ENCODE measurements around the gene IDUA. TPM values are rescaled to one million over a fixed set of nuclear protein-coding genes. Genes with fewer than 3 reads are reported as not detected.

IDUA gene
- total RNA-seq, 6 experiments from 2014 or later: 20.9 to 40.3 (median 23.3) TPM

DNA sequence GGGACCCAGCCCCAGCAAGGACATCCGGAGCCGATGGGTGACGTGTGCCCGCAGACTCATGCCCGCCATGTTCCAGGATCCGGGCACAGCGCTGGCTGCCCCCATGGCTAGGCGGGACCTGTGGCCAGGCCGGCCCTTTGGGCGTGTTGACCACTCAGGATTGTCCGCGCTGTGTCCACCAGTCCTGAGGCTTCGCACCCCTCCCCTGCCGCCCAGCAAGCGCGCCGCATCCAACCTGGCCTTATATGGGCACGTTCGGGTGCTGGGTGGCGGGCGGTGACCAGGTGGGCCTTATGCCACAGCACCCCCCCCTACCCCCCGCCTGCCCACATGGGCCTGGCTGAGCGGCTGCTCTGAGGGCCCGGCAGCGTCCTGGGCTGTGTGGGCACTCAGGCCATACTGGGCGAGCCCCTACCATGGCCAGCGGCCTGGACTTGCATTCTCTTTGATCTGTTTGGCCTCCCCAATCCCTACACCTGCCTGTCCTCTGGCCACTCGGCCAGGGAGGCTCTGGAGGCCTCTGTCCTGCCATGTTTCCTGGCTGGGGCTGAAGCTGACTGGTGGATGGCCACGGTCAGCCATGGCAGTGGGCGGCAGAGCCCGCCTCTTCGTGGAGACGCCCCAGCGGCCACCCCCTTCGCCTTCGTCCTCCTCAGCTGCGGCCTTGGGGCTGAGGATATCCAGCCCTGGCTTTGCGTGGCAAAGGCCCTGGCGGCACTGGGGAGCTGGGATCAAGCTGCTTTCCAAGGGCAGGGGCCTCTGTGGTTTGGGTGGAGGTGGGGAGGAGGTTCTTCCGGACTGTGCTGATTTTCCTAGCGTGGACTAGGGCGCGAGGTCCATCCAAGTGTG, 26.6 kb downstream of the IDUA start:
- TF ChIP-seq, protein P1, sequence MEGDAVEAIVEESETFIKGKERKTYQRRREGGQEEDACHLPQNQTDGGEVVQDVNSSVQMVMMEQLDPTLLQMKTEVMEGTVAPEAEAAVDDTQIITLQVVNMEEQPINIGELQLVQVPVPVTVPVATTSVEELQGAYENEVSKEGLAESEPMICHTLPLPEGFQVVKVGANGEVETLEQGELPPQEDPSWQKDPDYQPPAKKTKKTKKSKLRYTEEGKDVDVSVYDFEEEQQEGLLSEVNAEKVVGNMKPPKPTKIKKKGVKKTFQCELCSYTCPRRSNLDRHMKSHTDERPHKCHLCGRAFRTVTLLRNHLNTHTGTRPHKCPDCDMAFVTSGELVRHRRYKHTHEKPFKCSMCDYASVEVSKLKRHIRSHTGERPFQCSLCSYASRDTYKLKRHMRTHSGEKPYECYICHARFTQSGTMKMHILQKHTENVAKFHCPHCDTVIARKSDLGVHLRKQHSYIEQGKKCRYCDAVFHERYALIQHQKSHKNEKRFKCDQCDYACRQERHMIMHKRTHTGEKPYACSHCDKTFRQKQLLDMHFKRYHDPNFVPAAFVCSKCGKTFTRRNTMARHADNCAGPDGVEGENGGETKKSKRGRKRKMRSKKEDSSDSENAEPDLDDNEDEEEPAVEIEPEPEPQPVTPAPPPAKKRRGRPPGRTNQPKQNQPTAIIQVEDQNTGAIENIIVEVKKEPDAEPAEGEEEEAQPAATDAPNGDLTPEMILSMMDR (IDR thresholded peaks at IDR 0.05): no peak
- no peaks in the 10 kb centered on the region; the same call in none of the 2 replicates for H3K27me3 Mint-ChIP-seq (ENCODE audit: insufficient read depth)
- DNase-seq: no peak
- no peak overlapping the region for H3K4me3 Mint-ChIP-seq
- no peak overlapping the region for H3K27ac Mint-ChIP-seq
- no peaks in the 10 kb centered on the region for H3K9me3 Mint-ChIP-seq
- peaks cover 5% of the 10 kb centered on the region; the same call in 1 of the 2 replicates for H3K4me1 Mint-ChIP-seq (ENCODE audit: low read depth)
- H3K36me3 Mint-ChIP-seq (ENCODE audit: low read depth): no peaks in the 10 kb centered on the region

DNA sequence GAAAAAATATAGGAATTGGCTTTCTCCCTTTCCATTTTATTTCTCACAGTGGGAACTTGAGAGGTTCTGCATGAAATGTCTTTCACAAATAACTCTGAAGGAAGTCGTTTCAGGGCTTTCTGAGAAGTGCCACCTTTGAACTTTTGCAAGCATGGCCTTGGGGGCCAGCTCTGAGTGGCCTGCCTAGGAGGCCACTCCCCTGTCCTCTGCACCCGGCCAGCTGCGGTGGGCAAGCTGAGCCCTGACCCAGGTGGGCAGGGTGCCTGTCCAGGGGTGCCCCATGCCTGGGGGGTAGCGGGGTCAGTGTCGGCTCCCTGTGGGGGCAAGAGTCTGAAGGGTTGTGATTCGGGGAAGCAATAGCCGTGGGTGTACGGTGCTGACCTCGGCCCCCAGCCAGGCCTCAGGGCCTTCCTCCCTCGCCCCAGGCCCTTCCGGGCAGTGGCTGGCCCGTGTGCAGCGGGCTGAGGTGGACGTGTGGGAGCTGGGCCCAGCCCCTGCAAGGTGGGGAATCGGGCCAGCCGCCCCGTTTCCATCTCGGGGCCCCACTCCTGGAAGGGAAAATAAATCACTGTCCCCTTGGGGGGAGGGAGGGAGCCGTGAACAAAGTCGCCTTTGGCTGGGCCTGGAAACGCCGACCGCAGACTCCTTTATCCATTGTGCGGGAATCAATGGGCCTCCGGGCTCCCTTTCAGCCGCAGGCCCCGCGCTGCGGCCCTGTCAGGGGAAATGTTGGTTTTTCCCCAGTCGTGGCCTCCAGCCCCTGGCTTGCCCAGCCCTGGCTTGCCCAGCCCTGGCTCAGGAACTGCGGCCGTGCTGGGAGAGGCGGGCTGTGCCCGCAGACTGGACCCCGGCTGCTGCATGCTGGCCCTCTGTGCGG, 27.7 kb downstream of the IDUA start:
- Mint-ChIP-seq H3K27ac (no peak overlapping the region), H3K4me3 (no peak overlapping the region), H3K27me3 (ENCODE audit: insufficient read depth) (no peaks in the 10 kb centered on the region; the same call in 1 of the 2 replicates), H3K4me1 (ENCODE audit: low read depth) (no peaks in the 10 kb centered on the region), H3K9me3 (no peaks in the 10 kb centered on the region), H3K36me3 (ENCODE audit: low read depth) (no peaks in the 10 kb centered on the region)
- TF ChIP-seq, protein P1 (IDR thresholded peaks at IDR 0.05): no peak
- no peak for DNase-seq

DNA sequence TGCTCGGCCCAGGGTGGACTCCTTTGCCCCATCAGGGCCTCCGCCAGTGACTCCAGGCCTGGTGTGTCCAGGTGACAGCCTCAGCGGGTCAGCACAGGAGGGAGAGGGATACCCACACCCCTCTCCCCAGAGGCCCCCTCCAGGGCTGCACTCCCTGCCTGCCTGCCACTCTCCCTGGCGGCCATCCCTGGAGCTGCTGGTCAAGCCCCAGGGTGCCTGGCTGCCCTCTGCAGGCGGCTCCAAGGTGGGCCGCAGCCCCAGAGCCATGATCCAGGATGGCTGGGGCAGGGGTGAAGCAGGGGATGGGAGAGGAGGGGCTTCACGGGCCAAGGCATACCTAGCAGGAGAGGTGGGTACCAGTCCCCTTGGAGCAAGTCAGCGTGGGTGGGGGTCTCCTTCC, 28.3 kb downstream of the IDUA start:
- H3K4me1 Mint-ChIP-seq (ENCODE audit: low read depth): no peaks in the 10 kb centered on the region
- no peak for DNase-seq
- H3K9me3 Mint-ChIP-seq: no peaks in the 10 kb centered on the region
- H3K27me3 Mint-ChIP-seq (ENCODE audit: insufficient read depth): no peaks in the 10 kb centered on the region; the same call in 1 of the 2 replicates
- no peak overlapping the region for H3K4me3 Mint-ChIP-seq
- H3K36me3 Mint-ChIP-seq (ENCODE audit: low read depth): no peaks in the 10 kb centered on the region
- TF ChIP-seq, protein P1 (IDR thresholded peaks at IDR 0.05): peak; percentile 38; the same call in 1 of the 2 replicates
- H3K27ac Mint-ChIP-seq: no peak overlapping the region

DNA sequence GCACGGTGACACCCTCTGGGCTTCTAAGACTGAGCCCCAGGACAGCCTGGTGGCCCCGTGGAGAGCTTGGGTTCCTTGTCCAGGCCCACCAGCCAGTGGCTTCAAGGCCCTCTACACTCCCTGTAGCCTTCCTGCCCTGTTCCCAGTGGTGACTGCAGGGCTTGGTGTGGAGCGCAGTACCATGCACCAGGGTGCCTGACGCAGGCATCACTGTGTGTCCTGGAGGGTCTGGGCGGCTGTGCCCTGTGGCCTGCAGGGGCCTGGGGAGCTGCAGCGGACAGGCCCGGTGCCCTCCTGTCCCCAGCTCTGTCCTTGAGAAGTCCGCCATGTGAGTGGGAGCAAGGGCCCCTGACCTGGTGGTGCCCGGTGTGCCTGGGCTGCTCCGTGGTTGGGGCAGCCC, 28.9 kb downstream of the IDUA start:
- Mint-ChIP-seq H3K4me1 (ENCODE audit: low read depth) (no peaks in the 10 kb centered on the region), H3K9me3 (no peaks in the 10 kb centered on the region), H3K27me3 (ENCODE audit: insufficient read depth) (no peaks in the 10 kb centered on the region; the same call in 1 of the 2 replicates), H3K4me3 (no peak overlapping the region), H3K36me3 (ENCODE audit: low read depth) (no peaks in the 10 kb centered on the region), H3K27ac (no peak overlapping the region)
- TF ChIP-seq, protein P1 (IDR thresholded peaks at IDR 0.05): no peak
- no peak for DNase-seq

DNA sequence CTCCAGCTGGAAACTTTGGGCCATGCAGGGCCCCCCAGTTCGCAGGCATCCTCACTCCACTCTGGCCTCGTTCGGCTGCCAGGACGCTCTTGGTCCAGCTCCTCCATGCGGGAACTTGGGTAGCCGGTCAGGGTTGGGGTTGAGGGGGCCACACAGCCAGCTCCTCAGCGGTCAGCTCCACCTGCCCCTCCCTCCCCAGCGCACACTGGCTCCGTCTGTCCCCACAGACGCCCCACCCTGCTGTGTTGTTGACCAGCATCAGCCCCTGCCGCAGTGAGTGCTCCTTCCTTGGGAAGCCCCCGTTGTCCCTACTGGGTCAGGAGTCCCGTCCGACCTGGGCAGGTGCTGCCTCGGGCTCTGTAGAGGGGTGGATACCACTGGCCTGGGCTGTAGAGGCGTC, 30.4 kb downstream of the IDUA start:
- Mint-ChIP-seq H3K27ac (no peak overlapping the region), H3K4me3 (no peak overlapping the region), H3K9me3 (no peaks in the 10 kb centered on the region), H3K4me1 (ENCODE audit: low read depth) (no peaks in the 10 kb centered on the region), H3K27me3 (ENCODE audit: insufficient read depth) (no peaks in the 10 kb centered on the region; the same call in none of the 2 replicates), H3K36me3 (ENCODE audit: low read depth) (no peaks in the 10 kb centered on the region)
- no peak for DNase-seq
- TF ChIP-seq, protein P1 (IDR thresholded peaks at IDR 0.05): no peak

Data from HFFc6 (cell line).